Measurements from ENCODE around the gene KCNIP2. TPM values are rescaled to one million over a fixed set of nuclear protein-coding genes. Genes with fewer than 3 reads are reported as not detected.
A peak's percentile ranks its signal among the peaks of the same experiment; 100 is the strongest.

KCNIP2 gene
- total RNA-seq, 1 donor from 2014 or later = 5.5 TPM

- Mint-ChIP-seq H3K27me3 (no peaks in the 10 kb centered on the region), H3K36me3 (ENCODE audit: insufficient read depth) (peaks cover under 1% of the 10 kb centered on the region), H3K4me1 (ENCODE audit: low read depth) (peaks cover 11% of the 10 kb centered on the region), H3K27ac (no peak overlapping the region), H3K9me3 (ENCODE audit: low read depth) (no peaks in the 10 kb centered on the region), H3K4me3 (ENCODE audit: low read depth) (no peak overlapping the region)
- no peak for TF ChIP-seq CTCF (IDR thresholded peaks at IDR 0.05; ENCODE audit: unreplicated experiment)
- DNase-seq (ENCODE audit: low spot score, unreplicated experiment) = no peak
Observed at GRCh38 chr10:101826852-101827434, 16.7 kb downstream of the KCNIP2 start.

GRCh38 chr10:101824736-101825135 is 18.9 kb downstream of the KCNIP2 start:
- Mint-ChIP-seq H3K9me3 (ENCODE audit: low read depth) (no peaks in the 10 kb centered on the region), H3K4me3 (ENCODE audit: low read depth) (no peak overlapping the region), H3K36me3 (ENCODE audit: insufficient read depth) (peaks cover 2% of the 10 kb centered on the region), H3K4me1 (ENCODE audit: low read depth) (peaks cover under 1% of the 10 kb centered on the region), H3K27me3 (no peaks in the 10 kb centered on the region), H3K27ac (no peak overlapping the region)
- TF ChIP-seq CTCF (IDR thresholded peaks at IDR 0.05; ENCODE audit: unreplicated experiment) = no peak
- no peak for DNase-seq (ENCODE audit: low spot score, unreplicated experiment)

- Mint-ChIP-seq H3K27me3 (no peaks in the 10 kb centered on the region), H3K36me3 (ENCODE audit: insufficient read depth) (peaks cover 2% of the 10 kb centered on the region), H3K4me1 (ENCODE audit: low read depth) (peaks cover 25% of the 10 kb centered on the region), H3K4me3 (ENCODE audit: low read depth) (peak overlapping the region; percentile 98), H3K27ac (peak overlapping the region; percentile 100), H3K9me3 (ENCODE audit: low read depth) (no peaks in the 10 kb centered on the region)
- no peak for DNase-seq (ENCODE audit: low spot score, unreplicated experiment)
- no peak for TF ChIP-seq CTCF (IDR thresholded peaks at IDR 0.05; ENCODE audit: unreplicated experiment)
Observed at GRCh38 chr10:101818872-101819633, 24.5 kb downstream of the KCNIP2 start.

- no peak for TF ChIP-seq CTCF (IDR thresholded peaks at IDR 0.05; ENCODE audit: unreplicated experiment)
- Mint-ChIP-seq H3K4me1 (ENCODE audit: low read depth) (peaks cover 27% of the 10 kb centered on the region), H3K9me3 (ENCODE audit: low read depth) (no peaks in the 10 kb centered on the region), H3K27ac (peak within 1 kb of the TSS; percentile 100), H3K27me3 (no peaks in the 10 kb centered on the region), H3K4me3 (ENCODE audit: low read depth) (peak within 1 kb of the TSS; percentile 98), H3K36me3 (ENCODE audit: insufficient read depth) (peaks cover 2% of the 10 kb centered on the region)
- DNase-seq (ENCODE audit: low spot score, unreplicated experiment) = peak; percentile 94
Observed at GRCh38 chr10:101818119-101818871, 25.3 kb downstream of the KCNIP2 start, which contains the start of gene OGA. Gene OGA (minus strand): TSS chr10:101818444. CDS start chr10:101818022, 422 bp downstream.

All from progenitor cell of endocrine pancreas (in vitro differentiated cells).